Activated naive CD4-positive, alpha-beta T cell treated with anti-CD3 and anti-CD28 coated beads, Interleukin-2, amount 50 U/mL, for 16 hours (primary cell): ENCODE data around the gene ATG7.

ENCODE experiments used
- DNase-seq: peaks from one replicate; pipeline ENCODE4 v3.0.0-alpha.2; 2020

The ATG7 gene

DNA sequence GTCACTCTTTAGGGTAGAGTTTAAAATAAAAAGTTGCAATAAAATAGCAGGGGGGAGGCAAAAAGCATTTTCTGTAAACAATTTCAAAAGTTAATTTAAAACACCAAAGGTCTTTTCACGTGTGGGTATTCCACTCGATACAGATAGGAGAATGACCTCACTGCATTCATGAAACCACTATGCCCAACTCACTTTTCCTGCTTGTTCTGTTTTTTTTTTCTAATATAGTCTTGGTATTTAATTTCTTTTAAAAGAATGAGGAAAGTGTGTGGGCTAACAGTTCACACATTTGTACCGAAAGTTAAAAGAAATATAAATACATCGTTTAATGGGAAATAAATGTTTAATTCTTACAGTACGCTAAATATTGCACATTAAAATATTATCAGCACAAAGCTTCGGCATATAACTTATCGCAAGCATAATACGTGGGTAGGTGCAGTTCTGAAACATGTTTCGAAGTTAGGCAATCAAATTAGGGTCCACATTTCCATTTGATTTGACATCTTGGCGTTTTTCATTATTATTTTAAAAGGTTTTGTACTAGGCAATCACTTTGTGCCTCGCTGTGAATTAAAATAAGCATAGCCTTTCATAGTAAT lies 330.1 kb downstream of the ATG7 start:
- DNase-seq = no peak

DNA sequence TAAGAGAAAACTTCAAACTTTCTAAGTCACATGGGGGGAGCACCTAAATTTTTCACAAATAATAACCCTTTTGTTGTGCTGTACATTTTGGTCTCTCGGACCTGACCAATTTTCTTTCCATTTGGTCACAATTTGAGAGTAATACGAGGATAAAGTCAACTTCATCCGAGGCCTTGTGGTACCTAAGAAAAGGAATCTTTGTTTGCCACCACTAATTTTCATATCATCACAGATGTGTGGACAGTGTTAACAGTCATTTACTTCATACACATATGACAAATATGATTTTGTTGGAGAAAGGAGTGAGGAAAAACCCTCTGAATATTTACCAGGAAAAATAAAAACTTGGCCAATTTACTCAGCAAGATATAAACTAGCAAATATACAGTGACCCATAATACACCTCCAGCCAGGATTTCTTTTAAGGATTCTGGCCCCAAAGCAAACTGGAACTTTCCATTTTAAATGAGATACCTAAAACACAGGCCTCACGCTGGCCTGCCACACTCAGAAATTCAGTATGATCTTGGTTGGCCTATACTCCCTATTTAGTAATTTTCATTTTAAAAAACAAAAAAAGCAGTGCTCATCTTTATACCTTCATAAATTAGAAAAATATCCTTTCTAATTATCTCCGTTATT lies 330.8 kb downstream of the ATG7 start:
- DNase-seq = no peak

DNA sequence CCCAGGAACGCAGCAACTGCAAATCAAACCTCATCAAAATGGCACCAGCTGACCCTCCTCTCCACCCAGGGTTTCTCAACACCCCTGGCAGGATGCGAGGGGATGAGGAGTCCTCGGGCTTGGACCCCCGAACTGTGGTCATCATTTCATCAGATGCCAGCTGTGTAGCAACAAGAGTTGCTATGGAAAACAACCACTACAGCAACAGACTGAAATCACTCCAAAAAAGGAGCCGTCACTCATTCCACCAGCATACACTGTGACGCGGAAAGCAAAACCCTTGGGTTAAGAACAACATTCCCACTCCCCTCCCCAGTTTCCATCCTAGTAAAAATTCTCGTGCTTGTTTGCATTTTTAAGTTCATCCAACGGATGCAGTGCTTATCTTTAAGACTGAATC lies 331.4 kb downstream of the ATG7 start:
- no peak for DNase-seq

DNA sequence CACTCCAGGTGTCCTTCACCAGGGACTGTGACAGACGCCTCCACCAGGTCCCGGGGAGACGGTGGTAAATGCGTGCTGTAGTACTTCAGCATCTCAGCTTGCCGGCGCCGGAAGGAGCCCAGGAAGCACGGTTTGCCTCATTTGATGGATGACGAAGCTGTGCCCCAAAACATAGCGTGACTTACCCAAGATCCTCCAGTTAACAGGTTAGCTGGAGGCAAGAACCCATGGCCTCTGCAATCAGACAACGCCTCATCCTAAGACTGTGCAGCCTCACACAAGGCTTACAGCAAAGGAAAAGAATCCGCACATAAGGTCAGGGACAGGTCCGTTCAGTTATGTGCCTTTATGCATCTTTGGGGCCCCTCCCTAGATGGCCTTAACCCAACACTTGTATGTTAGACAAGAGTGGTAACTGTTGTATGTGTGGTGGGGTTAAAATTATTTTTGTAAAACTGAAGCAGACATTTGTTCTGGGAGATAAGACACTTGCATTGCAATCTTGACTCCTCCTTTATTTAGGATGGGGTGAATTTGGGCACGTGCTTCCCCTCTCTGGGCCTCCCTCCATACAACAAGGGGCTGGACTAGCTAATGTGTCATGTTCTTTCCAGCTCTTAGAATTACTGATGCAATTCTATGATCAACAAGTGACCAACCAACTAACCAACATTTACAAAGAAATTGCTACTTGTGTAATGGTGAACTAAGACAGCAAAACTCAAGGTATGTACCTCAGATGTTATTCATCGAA lies 332.1 kb downstream of the ATG7 start:
- DNase-seq = no peak

DNA sequence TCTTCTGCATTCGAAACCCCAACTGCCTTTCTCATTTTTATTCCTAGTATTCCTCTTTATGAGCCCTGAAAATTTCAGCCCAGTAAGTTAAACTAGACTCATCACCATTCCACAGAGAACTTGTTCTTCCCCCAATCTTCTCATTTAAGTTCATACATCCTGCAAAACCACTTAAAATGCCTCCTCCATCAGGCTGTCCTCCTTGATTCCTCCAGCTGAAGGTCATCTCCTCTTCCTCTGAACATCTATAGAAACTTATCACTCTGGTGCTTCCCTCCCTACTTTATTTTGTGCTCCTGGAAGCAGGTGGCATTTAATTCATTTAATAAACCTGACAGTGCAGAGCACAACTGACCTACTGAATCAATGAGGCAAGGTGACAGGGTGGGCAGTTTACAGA lies 333.2 kb downstream of the ATG7 start:
- DNase-seq = no peak

DNA sequence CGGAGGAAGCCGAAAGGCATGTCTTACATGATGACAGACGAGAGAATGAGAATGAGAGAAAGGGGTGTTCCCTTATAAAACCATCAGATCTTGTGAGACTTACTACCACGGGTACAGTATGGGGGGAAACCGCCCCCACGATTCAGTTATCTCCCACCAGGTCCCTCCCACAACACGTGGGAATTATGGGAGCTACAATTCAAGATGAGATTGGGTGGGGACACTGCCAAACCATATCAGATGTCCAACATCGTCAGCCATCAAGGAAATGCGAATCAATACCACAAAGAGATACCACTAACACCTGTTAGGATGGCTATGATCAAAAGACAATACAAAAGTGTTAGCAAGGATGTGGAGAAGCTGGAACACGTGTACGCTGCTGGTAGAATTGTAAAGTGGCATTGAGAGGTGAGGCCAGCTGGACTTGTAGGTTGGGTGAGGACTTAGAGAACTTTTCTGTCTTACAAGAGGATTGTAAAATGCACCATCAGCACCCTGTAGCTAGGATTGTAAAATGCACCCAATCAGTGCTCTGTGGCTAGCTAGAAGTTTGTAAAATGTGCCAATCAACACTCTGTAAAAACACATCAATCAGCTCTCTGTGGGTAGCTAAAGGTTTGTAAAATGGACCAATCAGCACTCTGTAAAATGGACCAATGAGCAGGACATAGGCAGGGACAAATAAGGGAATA lies 334.0 kb downstream of the ATG7 start:
- DNase-seq = no peak

DNA sequence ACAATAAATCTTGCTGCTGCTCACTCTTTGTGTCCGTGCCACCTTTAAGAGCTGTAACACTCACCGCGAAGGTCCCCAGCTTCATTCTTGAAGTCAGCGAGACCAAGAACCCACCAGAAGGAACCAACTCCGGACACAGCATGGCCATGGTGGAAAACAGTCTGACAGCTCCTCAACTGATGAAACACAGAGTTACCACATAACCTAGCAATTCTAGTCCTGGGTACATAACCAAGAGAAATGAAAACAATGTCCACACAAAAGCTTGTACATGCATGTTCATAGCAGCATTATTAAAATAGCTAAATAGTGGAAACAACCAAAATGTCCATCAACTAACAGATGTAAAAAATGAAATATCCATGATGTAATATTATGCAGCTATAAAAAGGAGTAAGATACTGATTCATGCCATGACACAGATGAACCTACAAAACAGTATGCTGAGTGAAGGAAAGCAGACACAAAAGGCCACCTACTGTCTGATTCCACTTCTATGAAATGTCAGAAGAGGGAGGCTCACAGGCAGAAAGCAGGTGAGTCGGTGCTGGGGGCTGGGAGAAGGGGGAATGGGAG lies 334.8 kb downstream of the ATG7 start:
- DNase-seq = no peak
